H1 (cell line): Measurements from ENCODE around the gene PDZRN3. TPM values are rescaled to one million over a fixed set of nuclear protein-coding genes. Genes with fewer than 3 reads are reported as not detected.

Experiments used
- CTCF ChIA-PET: fragments of 300-600 bp; sonication (Branson Sonifier 250); formaldehyde crosslinking; loops from one replicate; lab custom pipeline; 2021; ENCODE audit not compliant: partially characterized antibody; lab: Charles Lee
- POLR2A ChIA-PET: fragments of 300-600 bp; sonication (Branson Sonifier 250); formaldehyde crosslinking; loops from one replicate; lab custom pipeline; 2021; ENCODE audit warnings: inconsistent platforms; ENCODE audit not compliant: partially characterized antibody; lab: Charles Lee
- DNase-seq, 2 experiments: peaks; one replicate each; pipeline versions ENCODE4 v3.0.0 to v3.0.0-alpha.2; 2010 to 2022; ENCODE audit warnings: low spot score in 2 of 2, low read depth in 1 of 2, mixed read lengths in 1 of 2
- FAIRE-seq: peaks from 2 replicates; lab custom pipeline; 2011; peaks lifted over from hg19 to GRCh38; lab: Jason Lieb, UNC
- H2AFZ ChIP-seq: 2 replicates; pipeline ENCODE4 v1.8.1; 2012; ENCODE audit warnings: low read length, inconsistent platforms
- H2AK5ac ChIP-seq: 2 replicates; pipeline ENCODE4 v1.6.1; 2013; ENCODE audit warnings: low read depth, low read length
- H2BK120ac ChIP-seq: replicated peaks from 2 replicates; pipeline ENCODE3; 2013; ENCODE audit warnings: low read depth, low read length, inconsistent platforms
- H2BK12ac ChIP-seq: 2 replicates; pipeline ENCODE4 v1.6.1; 2013; ENCODE audit warnings: low read depth, low read length
- H2BK15ac ChIP-seq: 2 replicates; pipeline ENCODE4 v1.6.1; 2013; ENCODE audit warnings: low read length
- H2BK20ac ChIP-seq: 2 replicates; pipeline ENCODE4 v1.6.1; 2013; ENCODE audit warnings: low read length
- H2BK5ac ChIP-seq: 2 replicates; pipeline ENCODE4 v1.6.1; 2013; ENCODE audit warnings: low read depth, low read length
- H3K14ac ChIP-seq: 2 replicates; pipeline ENCODE4 v1.6.1; 2013; ENCODE audit warnings: inconsistent platforms; ENCODE audit not compliant: insufficient read length
- H3K18ac ChIP-seq: 2 replicates; pipeline ENCODE4 v1.6.1; 2013; ENCODE audit warnings: low read length; ENCODE audit errors: extremely low read depth
- H3K23ac ChIP-seq: 2 replicates; pipeline ENCODE4 v1.6.1; 2013; ENCODE audit warnings: inconsistent platforms; ENCODE audit not compliant: insufficient read length
- H3K23me2 ChIP-seq: 2 replicates; pipeline ENCODE4 v1.6.1; 2013; ENCODE audit warnings: low read depth, low read length
- H3K27ac ChIP-seq: 2 replicates; pipeline ENCODE4 v1.6.1; 2011; ENCODE audit warnings: low read depth, low read length, inconsistent platforms
- H3K27me3 ChIP-seq, 4 experiments: replicated peaks in 1 of 4; 1 replicate in 1 of 4; 2 replicates in 3 of 4; pipeline versions ENCODE4 v1.6.1 to v1.8.1; 2011 to 2013; ENCODE audit warnings: low read length in 3 of 4, mild to moderate bottlenecking in 3 of 4, inconsistent platforms in 2 of 4, mixed read lengths in 2 of 4, moderate library complexity in 1 of 4; ENCODE audit not compliant: control insufficient read depth in 3 of 4, insufficient read depth in 3 of 4; ENCODE audit errors: extremely low read depth in 1 of 4
- H3K36me3 ChIP-seq, 4 experiments: 2 replicates each; pipeline versions ENCODE4 v1.6.1 to v1.8.1; 2011 to 2013; ENCODE audit warnings: mild to moderate bottlenecking in 4 of 4, low read length in 3 of 4, moderate library complexity in 2 of 4, control low read depth in 1 of 4, inconsistent platforms in 1 of 4; ENCODE audit not compliant: insufficient read depth in 4 of 4, control insufficient read depth in 2 of 4
- H3K4ac ChIP-seq: replicated peaks from 2 replicates; pipeline ENCODE3; 2013; ENCODE audit warnings: low read length, low read depth, mixed read lengths, inconsistent platforms; ENCODE audit not compliant: insufficient read length
- H3K4me1 ChIP-seq, 4 experiments: replicated peaks in 1 of 4; 1 replicate in 1 of 4; 2 replicates in 3 of 4; pipeline versions ENCODE4 v1.6.1 to v1.8.1; 2011 to 2013; ENCODE audit warnings: low read length in 3 of 4, inconsistent platforms in 2 of 4, mixed read lengths in 1 of 4; ENCODE audit not compliant: insufficient read depth in 4 of 4, control insufficient read depth in 3 of 4
- H3K4me2 ChIP-seq, 2 experiments: 2 replicates each; pipeline versions ENCODE4 v1.6.1 to v1.8.1; 2011 to 2013; ENCODE audit warnings: low read depth in 2 of 2, low read length in 2 of 2, control low read depth in 1 of 2, inconsistent platforms in 1 of 2, mild to moderate bottlenecking in 1 of 2; ENCODE audit not compliant: insufficient read depth in 1 of 2
- H3K4me3 ChIP-seq, 4 experiments: fragments of 200-600, 300-600 bp in 1 of 4; sonication (generic), shearing (Covaris generic), sonication (Bioruptor Twin) in 1 of 4; 2 replicates each; pipeline versions ENCODE4 v1.5.1 to v1.8.1; 2011 to 2016; ENCODE audit warnings: low read length in 4 of 4, low read depth in 3 of 4, control low read depth in 2 of 4, inconsistent platforms in 2 of 4, mild to moderate bottlenecking in 2 of 4, mixed read lengths in 1 of 4, moderate library complexity in 1 of 4; ENCODE audit not compliant: insufficient read depth in 2 of 4; ENCODE audit errors: extremely low read depth in 1 of 4
- H3K56ac ChIP-seq: replicated peaks from 2 replicates; pipeline ENCODE3; 2013; ENCODE audit warnings: low read depth, mild to moderate bottlenecking, mixed read lengths, low read length, inconsistent platforms; ENCODE audit not compliant: insufficient read length
- H3K79me1 ChIP-seq: 2 replicates; pipeline ENCODE4 v1.6.1; 2013; ENCODE audit warnings: low read depth, low read length, control low read depth
- H3K79me2 ChIP-seq, 2 experiments: 2 replicates each; pipeline versions ENCODE4 v1.6.1 to v1.8.1; 2012 to 2013; ENCODE audit warnings: low read length in 2 of 2, mild to moderate bottlenecking in 2 of 2, inconsistent platforms in 1 of 2; ENCODE audit not compliant: insufficient read depth in 2 of 2, control insufficient read depth in 1 of 2
- H3K9ac ChIP-seq, 4 experiments: replicated peaks in 1 of 4; 1 replicate in 1 of 4; 2 replicates in 3 of 4; pipeline versions ENCODE4 v1.6.1 to v1.8.1; 2011 to 2013; ENCODE audit warnings: low read depth in 3 of 4, low read length in 3 of 4, control low read depth in 2 of 4, mild to moderate bottlenecking in 2 of 4, moderate library complexity in 2 of 4, inconsistent platforms in 1 of 4; ENCODE audit errors: extremely low read depth in 1 of 4
- H3K9me3 ChIP-seq, 2 experiments: 2 replicates each; pipeline versions ENCODE4 v1.6.1 to v1.8.1; 2012 to 2013; ENCODE audit warnings: mild to moderate bottlenecking in 2 of 2, moderate library complexity in 2 of 2, control low read depth in 1 of 2, inconsistent platforms in 1 of 2, low read depth in 1 of 2, low read length in 1 of 2, mixed read lengths in 1 of 2; ENCODE audit not compliant: insufficient read depth in 2 of 2
- H4K20me1 ChIP-seq, 2 experiments: replicated peaks in 1 of 2; 2 replicates each; pipeline versions ENCODE3 to v1.8.1; 2011 to 2013; ENCODE audit warnings: inconsistent platforms in 2 of 2, low read length in 2 of 2, mild to moderate bottlenecking in 1 of 2; ENCODE audit not compliant: insufficient read depth in 2 of 2, control insufficient read depth in 1 of 2
- H4K5ac ChIP-seq: 2 replicates; pipeline ENCODE4 v1.6.1; 2013; ENCODE audit warnings: low read length, low read depth, mixed read lengths, inconsistent platforms; ENCODE audit not compliant: insufficient read length
- H4K8ac ChIP-seq: 2 replicates; pipeline ENCODE4 v1.8.0; 2013; ENCODE audit warnings: mild to moderate bottlenecking, moderate library complexity, low read length, inconsistent platforms; ENCODE audit not compliant: insufficient read depth; ENCODE audit errors: extremely low read depth
- H4K91ac ChIP-seq: replicated peaks from 2 replicates; pipeline ENCODE3; 2013; ENCODE audit warnings: low read length, mixed read lengths, inconsistent platforms; ENCODE audit not compliant: insufficient read length
- CBX5 ChIP-seq: fragments of 300-800, 300-1000 bp; sonication (generic); IDR thresholded peaks from 2 replicates; pipeline ENCODE4 v1.7.1; 2016; ENCODE audit warnings: antibody characterized with exemption, low read length, low read depth
- WGBS, 2 experiments: shearing (Covaris generic) in 1 of 2; methylation state at CpG; one replicate each; pipeline versions ENCODE4 v1.1.6 to v1.1.7; 2013 to 2015; ENCODE audit warnings: low lambda C conversion rate in 2 of 2, mixed read lengths in 2 of 2, inconsistent platforms in 1 of 2, low coverage in 1 of 2, missing lambda C conversion rate in 1 of 2; ENCODE audit not compliant: insufficient replicate concordance in 2 of 2, insufficient coverage in 1 of 2, insufficient read length in 1 of 2; ENCODE audit errors: extremely low coverage in 1 of 2, missing lambda C conversion rate in 1 of 2; 5-methylcytosine and 5-hydroxymethylcytosine counted together
- polyA plus RNA-seq, 7 experiments: library from polyadenylated mRNA; depleted of rRNA in 3 of 7; stranded (reverse) in 5 of 7; unstranded in 2 of 7; fragments of >200 nt in 5 of 7; fragments of 200-250 nt in 2 of 7; gene quantifications; 1 replicate in 5 of 7; 2 replicates in 1 of 7; 4 replicates in 1 of 7; pipeline versions ENCODE4 v1.2.1 to v1.2.3, GENCODE V29; 2011 to 2013; ENCODE audit warnings: missing spikeins in 2 of 7, mixed read lengths in 2 of 7
- total RNA-seq: library from RNA; stranded (reverse); fragmentation: NEBNext Ultra II Directional; extraction: Animal tissue kit (Norgen Biotek cat#: 25700); gene quantifications from 2 replicates; pipeline ENCODE4 v1.2.1, GENCODE V29; 2021

Gene PDZRN3
- total and polyA plus RNA-seq, 2 of the 8 experiments (the other 6 are each of a cell fraction or from before 2014, with no cell fraction given): 4.2 to 20.5 TPM

DNA sequence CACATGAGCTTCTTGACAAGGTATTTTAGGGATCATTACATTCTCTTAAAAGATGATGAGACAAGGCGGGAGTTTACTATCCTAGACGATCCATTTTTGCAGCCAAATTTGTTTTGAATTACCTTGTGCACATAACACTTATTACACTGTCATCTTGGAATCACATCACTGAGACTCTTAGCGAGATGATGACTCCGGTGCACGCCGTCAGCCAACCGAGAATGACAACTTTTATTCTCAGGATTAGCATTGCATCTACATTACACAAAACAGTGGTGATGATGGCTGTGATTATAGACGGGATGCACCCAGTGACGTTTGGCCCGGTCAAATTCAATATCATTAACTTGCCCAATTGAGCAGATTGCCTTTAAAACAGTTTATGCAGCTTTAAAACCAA, 216.1 kb downstream of the PDZRN3 start:
- Histone ChIP-seq H4K8ac (no peak overlapping the region), H2BK120ac (no peak overlapping the region), H3K23me2 (no peaks in the 10 kb centered on the region), H3K56ac (no peak overlapping the region), H3K4me2 (no peak overlapping the region), H3K9ac (no peak overlapping the region), H4K5ac (no peak overlapping the region), H2BK12ac (no peak overlapping the region), H3K18ac (no peak overlapping the region), H3K9me3 (no peaks in the 10 kb centered on the region), H3K79me1 (no peaks in the 10 kb centered on the region), H3K4ac (no peak overlapping the region), H3K27ac (no peak overlapping the region), H2BK15ac (no peak overlapping the region), H3K4me1 (peaks cover 0 to 3% (median 0%) of the 10 kb centered on the region in 4 experiments; a peak in 1 of 7 replicates), H2BK5ac (no peak overlapping the region), H3K27me3 (no peaks in the 10 kb centered on the region), H4K20me1 (no peaks in the 10 kb centered on the region), H2AFZ (no peak overlapping the region), H2AK5ac (no peak overlapping the region), H3K14ac (no peak overlapping the region), H4K91ac (no peak overlapping the region), H3K36me3 (no peaks in the 10 kb centered on the region), H3K4me3 (no peak overlapping the region), H3K79me2 (no peaks in the 10 kb centered on the region), H3K23ac (no peak overlapping the region), H2BK20ac (no peak overlapping the region)
- no peak for DNase-seq
- ChIA-PET POLR2A (no interaction called here), CTCF (interaction anchor here (2.4 kb wide), 1 partner anchor 10 kb away, joined by 13 read pairs; no protein-coding TSS in a partner anchor)
- 90% methylated on average over 10 of the region's 10 CpGs; no CpG with 5 or more reads in 1 of the 2 experiments for WGBS, 2 experiments
- FAIRE-seq: no peak
- no peak for TF ChIP-seq CBX5
